Neural progenitor cell (in vitro differentiated cells): Measurements from ENCODE around the gene COL23A1. TPM values are rescaled to one million over a fixed set of nuclear protein-coding genes. Genes with fewer than 3 reads are reported as not detected.

Experiments used
- DNase-seq: peaks from one replicate; pipeline ENCODE4 v3.0.0-alpha.2; 2016; ENCODE audit warnings: low spot score
- H2AFZ ChIP-seq: fragments of 200-600 bp; sonication (generic); replicated peaks from 2 replicates; pipeline ENCODE4 v1.6.1; 2016; ENCODE audit warnings: antibody characterized with exemption
- H3F3A ChIP-seq: fragments of 200-600 bp; sonication (generic); 2 replicates; pipeline ENCODE4 v1.6.1; 2016; ENCODE audit warnings: antibody characterized with exemption, low read depth
- H3K27ac ChIP-seq: fragments of 200-600 bp; sonication (generic); 2 replicates; pipeline ENCODE4 v1.5.1; 2016; ENCODE audit warnings: mild to moderate bottlenecking
- H3K27me3 ChIP-seq: fragments of 200-600 bp; sonication (generic); 2 replicates; pipeline ENCODE4 v1.6.1; 2016; ENCODE audit warnings: mild to moderate bottlenecking, moderate library complexity
- H3K36me3 ChIP-seq: fragments of 200-600 bp; sonication (generic); 2 replicates; pipeline ENCODE4 v1.5.1; 2016
- H3K4me1 ChIP-seq: fragments of 200-600 bp; sonication (generic); 2 replicates; pipeline ENCODE4 v1.6.1; 2016; ENCODE audit warnings: mixed run types
- H3K4me2 ChIP-seq: fragments of 200-600 bp; sonication (generic); 2 replicates; pipeline ENCODE4 v1.6.1; 2016
- H3K4me3 ChIP-seq: fragments of 200-600 bp; sonication (generic); 2 replicates; pipeline ENCODE4 v1.5.1; 2016
- H3K79me2 ChIP-seq: fragments of 200-600 bp; sonication (generic); 2 replicates; pipeline ENCODE4 v1.6.1; 2016; ENCODE audit warnings: low read depth
- H3K9ac ChIP-seq: fragments of 200-600 bp; sonication (generic); 2 replicates; pipeline ENCODE4 v1.6.1; 2016
- H3K9me3 ChIP-seq: fragments of 200-600 bp; sonication (generic); 2 replicates; pipeline ENCODE4 v1.5.1; 2016; ENCODE audit warnings: low read depth
- H4K20me1 ChIP-seq: fragments of 200-600 bp; sonication (generic); 2 replicates; pipeline ENCODE4 v1.6.1; 2016; ENCODE audit warnings: low read depth
- H3K27ac Mint-ChIP-seq: 3 replicates; pipeline ENCODE4 v1.8.0; 2021; ENCODE audit warnings: mixed read lengths
- H3K27me3 Mint-ChIP-seq: 2 replicates; pipeline ENCODE4 v1.8.0; 2022; ENCODE audit warnings: low read depth, mild to moderate bottlenecking, inconsistent platforms, moderate library complexity, mixed read lengths; ENCODE audit not compliant: insufficient read depth
- H3K36me3 Mint-ChIP-seq: 3 replicates; pipeline ENCODE4 v1.8.0; 2021; ENCODE audit warnings: mixed read lengths
- H3K4me1 Mint-ChIP-seq: 3 replicates; pipeline ENCODE4 v1.8.0; 2021; ENCODE audit warnings: mixed read lengths
- H3K4me3 Mint-ChIP-seq: 3 replicates; pipeline ENCODE4 v1.8.0; 2021; ENCODE audit warnings: mild to moderate bottlenecking, moderate library complexity, mixed read lengths
- H3K9me3 Mint-ChIP-seq: 3 replicates; pipeline ENCODE4 v1.8.0; 2020; ENCODE audit warnings: mixed read lengths
- CTCF ChIP-seq: fragments of 200-600 bp; sonication (generic); IDR thresholded peaks from 2 replicates; pipeline ENCODE4 v1.5.1; 2017; ENCODE audit warnings: antibody characterized with exemption, mild to moderate bottlenecking
- EZH2 ChIP-seq: fragments of 200-600 bp; sonication (generic); IDR thresholded peaks from 2 replicates; pipeline ENCODE4 v1.6.1; 2017; ENCODE audit warnings: antibody characterized with exemption, mild to moderate bottlenecking, moderate library complexity
- EZH2phosphoT487 ChIP-seq: fragments of 200-600 bp; sonication (generic); IDR thresholded peaks from 2 replicates; pipeline ENCODE4 v1.6.1; 2017; ENCODE audit warnings: antibody characterized with exemption
- total RNA-seq: library from RNA; depleted of rRNA; stranded (reverse); fragments of >200 nt; gene quantifications from 2 replicates; pipeline ENCODE4 v1.2.3, GENCODE V29; 2015; ENCODE audit warnings: low replicate concordance

COL23A1 gene
- total RNA-seq, 1 donor from 2014 or later = not detected

GRCh38 chr5:178522361-178522760, 67.8 kb downstream of the COL23A1 start:
- no peak overlapping the region for H3K9ac ChIP-seq
- H2AFZ ChIP-seq = no peak overlapping the region
- H3K27me3 ChIP-seq = no peaks in the 10 kb centered on the region
- Mint-ChIP-seq H3K27me3 (peaks cover 9% of the 10 kb centered on the region), H3K9me3 (peaks cover 39% of the 10 kb centered on the region), H3K4me3 (no peak overlapping the region), H3K4me1 (peaks cover 20% of the 10 kb centered on the region), H3K36me3 (peaks cover 12% of the 10 kb centered on the region), H3K27ac (no peak overlapping the region)
- no peak overlapping the region for H3K4me2 ChIP-seq
- H3K4me1 ChIP-seq = peaks cover 13% of the 10 kb centered on the region
- no peaks in the 10 kb centered on the region for H3K9me3 ChIP-seq
- H4K20me1 ChIP-seq = no peaks in the 10 kb centered on the region
- H3F3A ChIP-seq = no peaks in the 10 kb centered on the region
- H3K4me3 ChIP-seq = no peak overlapping the region
- H3K36me3 ChIP-seq = no peaks in the 10 kb centered on the region
- TF ChIP-seq EZH2phosphoT487 (no peak), EZH2 (no peak), CTCF (no peak)
- DNase-seq = no peak
- no peaks in the 10 kb centered on the region for H3K79me2 ChIP-seq
- no peak overlapping the region for H3K27ac ChIP-seq

GRCh38 chr5:178520851-178521250, 69.3 kb downstream of the COL23A1 start:
- DNase-seq = no peak
- TF ChIP-seq EZH2phosphoT487 (no peak), EZH2 (no peak), CTCF (no peak)
- no peak overlapping the region for H3K27ac Mint-ChIP-seq
- H4K20me1 ChIP-seq = no peaks in the 10 kb centered on the region
- no peak overlapping the region for H3K4me3 ChIP-seq
- H3K4me1 ChIP-seq = no peaks in the 10 kb centered on the region
- no peak overlapping the region for H2AFZ ChIP-seq
- H3K36me3 Mint-ChIP-seq = peaks cover 12% of the 10 kb centered on the region
- peaks cover 9% of the 10 kb centered on the region for H3K4me1 Mint-ChIP-seq
- H3K27me3 Mint-ChIP-seq = peaks cover 11% of the 10 kb centered on the region
- no peaks in the 10 kb centered on the region for H3K27me3 ChIP-seq
- H3K4me2 ChIP-seq = no peak overlapping the region
- no peak overlapping the region for H3K27ac ChIP-seq
- no peak overlapping the region for H3K4me3 Mint-ChIP-seq
- H3F3A ChIP-seq = no peaks in the 10 kb centered on the region
- peaks cover 48% of the 10 kb centered on the region for H3K9me3 Mint-ChIP-seq
- no peak overlapping the region for H3K9ac ChIP-seq
- no peaks in the 10 kb centered on the region for H3K9me3 ChIP-seq
- H3K79me2 ChIP-seq = no peaks in the 10 kb centered on the region
- no peaks in the 10 kb centered on the region for H3K36me3 ChIP-seq

GRCh38 chr5:178519804-178520203, 70.4 kb downstream of the COL23A1 start:
- Histone ChIP-seq H3K9me3 (no peaks in the 10 kb centered on the region), H3K4me1 (no peaks in the 10 kb centered on the region), H3K27ac (no peak overlapping the region), H3K36me3 (no peaks in the 10 kb centered on the region), H4K20me1 (no peaks in the 10 kb centered on the region), H3K9ac (no peak overlapping the region), H3K4me3 (no peak overlapping the region), H3K4me2 (no peak overlapping the region), H3F3A (no peaks in the 10 kb centered on the region), H2AFZ (no peak overlapping the region), H3K79me2 (no peaks in the 10 kb centered on the region), H3K27me3 (no peaks in the 10 kb centered on the region)
- Mint-ChIP-seq H3K9me3 (peaks cover 46% of the 10 kb centered on the region), H3K36me3 (peaks cover 12% of the 10 kb centered on the region), H3K27ac (no peak overlapping the region), H3K4me1 (peaks cover 6% of the 10 kb centered on the region), H3K27me3 (peaks cover 11% of the 10 kb centered on the region), H3K4me3 (no peak overlapping the region)
- TF ChIP-seq EZH2phosphoT487 = no peak
- no peak for TF ChIP-seq CTCF
- no peak for TF ChIP-seq EZH2
- no peak for DNase-seq
